ENCODE data around the gene MYBPC2.
A peak's percentile ranks its signal among the peaks of the same experiment; 100 is the strongest.

MYBPC2 gene

GRCh38 chr19:50409347-50409746 lies 23.3 kb upstream of the MYBPC2 start:
- no peak for DNase-seq (ENCODE audit: low read depth in 4 of 4, low spot score in 1 of 4)

- DNase-seq (ENCODE audit: low read depth in 4 of 4, low spot score in 1 of 4): no peak
Observed at GRCh38 chr19:50410109-50410508, 22.6 kb upstream of the MYBPC2 start.

- no peak for DNase-seq (ENCODE audit: low read depth in 4 of 4, low spot score in 1 of 4)
Observed at GRCh38 chr19:50412419-50412818, 20.3 kb upstream of the MYBPC2 start.

- no peak for DNase-seq (ENCODE audit: low read depth in 4 of 4, low spot score in 1 of 4)
Observed at GRCh38 chr19:50413096-50413495, 19.6 kb upstream of the MYBPC2 start.

- no peak for DNase-seq (ENCODE audit: low read depth in 4 of 4, low spot score in 1 of 4)
Observed at GRCh38 chr19:50413531-50413930, 19.2 kb upstream of the MYBPC2 start.

- peak; percentile 42 to 69 (median 65) for DNase-seq (ENCODE audit: low read depth in 4 of 4, low spot score in 1 of 4)
Observed at GRCh38 chr19:50414864-50415660, 17.6 kb upstream of the MYBPC2 start.

- DNase-seq (ENCODE audit: low read depth in 4 of 4, low spot score in 1 of 4): no peak
Observed at GRCh38 chr19:50415661-50416033, 17.0 kb upstream of the MYBPC2 start.

GRCh38 chr19:50416034-50416977 lies 16.4 kb upstream of the MYBPC2 start:
- no peak for DNase-seq (ENCODE audit: low read depth in 4 of 4, low spot score in 1 of 4)

- no peak for DNase-seq (ENCODE audit: low read depth in 4 of 4, low spot score in 1 of 4)
Observed at GRCh38 chr19:50417111-50418081, 15.3 kb upstream of the MYBPC2 start.

GRCh38 chr19:50418176-50419021 lies 14.3 kb upstream of the MYBPC2 start, which contains the start of gene SPIB:
Gene SPIB (plus strand): TSS chr19:50418938. CDS start chr19:50418963, 25 bp downstream.
- no peak for DNase-seq (ENCODE audit: low read depth in 4 of 4, low spot score in 1 of 4)

GRCh38 chr19:50419022-50419579 lies 13.6 kb upstream of the MYBPC2 start:
- no peak for DNase-seq (ENCODE audit: low read depth in 4 of 4, low spot score in 1 of 4)

GRCh38 chr19:50419580-50420035 lies 13.1 kb upstream of the MYBPC2 start:
- no peak for DNase-seq (ENCODE audit: low read depth in 4 of 4, low spot score in 1 of 4)

- DNase-seq (ENCODE audit: low read depth in 4 of 4, low spot score in 1 of 4): no peak
Observed at GRCh38 chr19:50420127-50420526, 12.6 kb upstream of the MYBPC2 start.

GRCh38 chr19:50420808-50421207 lies 11.9 kb upstream of the MYBPC2 start:
- no peak for DNase-seq (ENCODE audit: low read depth in 4 of 4, low spot score in 1 of 4)

GRCh38 chr19:50422397-50423278 lies 10.1 kb upstream of the MYBPC2 start:
- DNase-seq (ENCODE audit: low read depth in 4 of 4, low spot score in 1 of 4): no peak

- DNase-seq (ENCODE audit: low read depth in 4 of 4, low spot score in 1 of 4): no peak
Observed at GRCh38 chr19:50423279-50424113, 9.2 kb upstream of the MYBPC2 start.

- DNase-seq (ENCODE audit: low read depth in 4 of 4, low spot score in 1 of 4): no peak
Observed at GRCh38 chr19:50425581-50425980, 7.1 kb upstream of the MYBPC2 start.

Measured in stimulated activated CD4-positive, alpha-beta T cell treated with anti-CD3 and anti-CD28 coated beads, Interleukin-1b, Interleukin-23, amount 100 ng/mL, for 24 hours (primary cell).